ENCODE data around the gene ZBTB24.

DNA sequence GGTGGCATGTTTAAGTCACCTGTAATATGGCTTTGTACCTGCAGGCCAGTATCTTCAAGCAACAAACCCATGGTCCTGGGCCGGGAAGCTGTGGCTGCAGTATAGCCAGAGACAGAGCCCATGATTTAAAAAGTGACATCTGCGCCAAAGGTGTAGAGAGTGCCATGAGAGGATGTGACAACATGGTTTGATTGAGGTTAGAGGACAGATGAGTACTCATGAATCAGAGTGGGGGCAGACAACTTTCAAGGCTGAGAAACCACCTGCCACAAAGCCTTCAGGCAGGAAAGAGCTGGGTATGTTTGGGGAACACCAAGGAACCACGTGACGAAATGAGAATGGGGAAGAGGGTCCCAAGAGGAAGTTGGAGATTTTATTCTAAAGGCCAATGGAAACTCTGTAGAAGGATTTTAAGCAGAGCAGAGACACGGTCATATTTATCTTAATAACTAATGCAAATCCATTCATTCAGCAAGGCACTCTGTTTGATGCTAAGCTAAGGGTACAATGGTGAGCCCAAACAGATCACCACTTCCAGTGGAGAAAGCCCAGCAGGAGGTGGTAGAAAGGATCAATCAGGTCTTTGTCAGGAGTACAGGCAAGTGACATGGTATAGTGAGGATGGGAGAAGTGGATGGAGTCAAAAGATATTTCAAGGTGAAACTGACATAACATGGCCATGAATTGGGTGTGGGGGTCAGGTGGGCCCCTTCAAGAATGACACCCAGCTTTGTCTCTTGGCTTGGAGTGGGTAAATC lies 24.1 kb downstream of the ZBTB24 start:
- TF ChIP-seq GATA3 (IDR thresholded peaks at IDR 0.05; ENCODE audit: low read depth, low read length), result no peak
- no peak for TF ChIP-seq GATA2 (IDR thresholded peaks at IDR 0.05; ENCODE audit: low read depth, low read length)
